Mesothelial cell of epicardium (in vitro differentiated cells): Measurements from ENCODE around the gene SYNE2. TPM values are rescaled to one million over a fixed set of nuclear protein-coding genes. Genes with fewer than 3 reads are reported as not detected.

Experiments used
- DNase-seq, 2 experiments: peaks; one replicate each; pipeline ENCODE4 v3.0.0; 2021; ENCODE audit warnings: low spot score in 2 of 2; ENCODE audit not compliant: unreplicated experiment in 2 of 2
- H3K27ac Mint-ChIP-seq: 2 replicates; pipeline ENCODE4 v1.8.0; 2021; ENCODE audit warnings: mixed read lengths
- H3K27me3 Mint-ChIP-seq: 2 replicates; pipeline ENCODE4 v1.8.0; 2021; ENCODE audit warnings: low read depth, mixed read lengths
- H3K36me3 Mint-ChIP-seq: 2 replicates; pipeline ENCODE4 v1.8.0; 2021; ENCODE audit warnings: mixed read lengths
- H3K4me1 Mint-ChIP-seq: 2 replicates; pipeline ENCODE4 v1.8.0; 2021; ENCODE audit warnings: mixed read lengths
- H3K4me3 Mint-ChIP-seq: 2 replicates; pipeline ENCODE4 v1.8.0; 2021; ENCODE audit warnings: mild to moderate bottlenecking, moderate library complexity, mixed read lengths
- H3K9me3 Mint-ChIP-seq: 2 replicates; pipeline ENCODE4 v1.8.0; 2021; ENCODE audit warnings: mixed read lengths
- CTCF ChIP-seq: fragments of 200-600 bp; sonication (generic); IDR thresholded peaks from one replicate; pipeline ENCODE4 v1.5.0; 2021; ENCODE audit warnings: antibody characterized with exemption; ENCODE audit not compliant: unreplicated experiment
- total RNA-seq: library from RNA; stranded (reverse); gene quantifications from 3 replicates; pipeline ENCODE4 v1.2.1, GENCODE V29; 2021

SYNE2 gene
- total RNA-seq, 1 donor from 2014 or later: 87.1 TPM

- no peak for DNase-seq
- Mint-ChIP-seq H3K4me1 (no peaks in the 10 kb centered on the region), H3K27ac (no peak overlapping the region), H3K36me3 (peaks cover 30% of the 10 kb centered on the region), H3K4me3 (no peak overlapping the region), H3K27me3 (no peaks in the 10 kb centered on the region), H3K9me3 (no peaks in the 10 kb centered on the region)
- no peak for TF ChIP-seq CTCF
Measured at GRCh38 chr14:64119500-64119899, 266.7 kb downstream of the SYNE2 start.

- no peak for DNase-seq
- peaks cover 31% of the 10 kb centered on the region for H3K36me3 Mint-ChIP-seq
- H3K27ac Mint-ChIP-seq: no peak overlapping the region
- no peaks in the 10 kb centered on the region for H3K27me3 Mint-ChIP-seq
- no peak for TF ChIP-seq CTCF
- no peaks in the 10 kb centered on the region for H3K9me3 Mint-ChIP-seq
- no peak overlapping the region for H3K4me3 Mint-ChIP-seq
- H3K4me1 Mint-ChIP-seq: no peaks in the 10 kb centered on the region
Measured at GRCh38 chr14:64119980-64120379, 267.2 kb downstream of the SYNE2 start.

- Mint-ChIP-seq H3K9me3 (peaks cover 12% of the 10 kb centered on the region), H3K4me3 (no peak overlapping the region), H3K4me1 (no peaks in the 10 kb centered on the region), H3K27me3 (no peaks in the 10 kb centered on the region), H3K36me3 (peaks cover 50% of the 10 kb centered on the region), H3K27ac (no peak overlapping the region)
- TF ChIP-seq CTCF: no peak
- DNase-seq: no peak
Measured at GRCh38 chr14:64123241-64123822, 270.5 kb downstream of the SYNE2 start.

GRCh38 chr14:64125270-64125669, 272.5 kb downstream of the SYNE2 start:
- DNase-seq: no peak
- H3K9me3 Mint-ChIP-seq: peaks cover 12% of the 10 kb centered on the region
- no peak for TF ChIP-seq CTCF
- no peaks in the 10 kb centered on the region for H3K27me3 Mint-ChIP-seq
- no peaks in the 10 kb centered on the region for H3K4me1 Mint-ChIP-seq
- peaks cover 52% of the 10 kb centered on the region for H3K36me3 Mint-ChIP-seq
- H3K4me3 Mint-ChIP-seq: no peak overlapping the region
- H3K27ac Mint-ChIP-seq: no peak overlapping the region

GRCh38 chr14:64126548-64126947, 273.7 kb downstream of the SYNE2 start:
- Mint-ChIP-seq H3K9me3 (peaks cover 12% of the 10 kb centered on the region), H3K4me3 (no peak overlapping the region), H3K4me1 (no peaks in the 10 kb centered on the region), H3K36me3 (peaks cover 58% of the 10 kb centered on the region), H3K27me3 (no peaks in the 10 kb centered on the region), H3K27ac (no peak overlapping the region)
- no peak for DNase-seq
- TF ChIP-seq CTCF: no peak
